GM19240 (cell line): ENCODE results near the gene COL1A1.

Experiments
- DNase-seq: peaks from one replicate; pipeline ENCODE4 v3.0.0; 2011; ENCODE audit warnings: low spot score; ENCODE audit not compliant: insufficient read length

Gene COL1A1

GRCh38 chr17:50201276-50201854, at the start of gene COL1A1:
Gene COL1A1, minus strand, starts transcription at chr17:50201631. Its CDS starts 118 bp downstream, at chr17:50201513.
- no peak for DNase-seq

- no peak for DNase-seq
These were observed 46.8 kb upstream of the COL1A1 start for GRCh38 chr17:50248255-50248654.

- DNase-seq = no peak
These were observed 43.3 kb upstream of the COL1A1 start for GRCh38 chr17:50244771-50245170.

GRCh38 chr17:50241431-50241830, 40.0 kb upstream of the COL1A1 start:
- no peak for DNase-seq

GRCh38 chr17:50240851-50241250, 39.4 kb upstream of the COL1A1 start:
- DNase-seq = no peak

- DNase-seq = no peak
These were observed 38.5 kb upstream of the COL1A1 start for GRCh38 chr17:50239937-50240336.

- DNase-seq = no peak
These were observed 37.3 kb upstream of the COL1A1 start for GRCh38 chr17:50238601-50239280.

GRCh38 chr17:50237901-50238300, 36.5 kb upstream of the COL1A1 start:
- no peak for DNase-seq

GRCh38 chr17:50234581-50234980, 33.1 kb upstream of the COL1A1 start:
- no peak for DNase-seq

- no peak for DNase-seq
These were observed 24.3 kb upstream of the COL1A1 start for GRCh38 chr17:50225701-50226240.

- no peak for DNase-seq
These were observed 21.5 kb upstream of the COL1A1 start for GRCh38 chr17:50222922-50223321.

- DNase-seq = no peak
These were observed 20.6 kb upstream of the COL1A1 start for GRCh38 chr17:50221864-50222545.

- no peak for DNase-seq
These were observed 19.9 kb upstream of the COL1A1 start for GRCh38 chr17:50221266-50221863.

GRCh38 chr17:50220811-50221210, 19.4 kb upstream of the COL1A1 start:
- no peak for DNase-seq

GRCh38 chr17:50219939-50220465, 18.6 kb upstream of the COL1A1 start:
- no peak for DNase-seq

GRCh38 chr17:50219342-50219741, 17.9 kb upstream of the COL1A1 start:
- no peak for DNase-seq

GRCh38 chr17:50218771-50219315, 17.4 kb upstream of the COL1A1 start:
- no peak for DNase-seq

GRCh38 chr17:50218071-50218759, 16.8 kb upstream of the COL1A1 start:
- DNase-seq = no peak

- DNase-seq = no peak
These were observed 16.2 kb upstream of the COL1A1 start for GRCh38 chr17:50217591-50217990.

GRCh38 chr17:50214976-50215760, 13.7 kb upstream of the COL1A1 start:
- no peak for DNase-seq
